Endothelial cell of umbilical vein (primary cell): ENCODE results near the gene TCF25. TPM values are rescaled to one million over a fixed set of nuclear protein-coding genes. Genes with fewer than 3 reads are reported as not detected.

Source experiments
- BruUV-seq: library from RNA; stranded (reverse); fragments of 400-500 nt; replicated peaks from 2 replicates; lab custom pipeline; 2021; lab: Mats Ljungman, UMichigan
- CTCF ChIA-PET: fragments of 300-600, 350-600 bp; sonication (Branson Sonifier 250); formaldehyde crosslinking; loops from one replicate; lab custom pipeline; 2021; ENCODE audit warnings: antibody characterized with exemption, inconsistent platforms; lab: Charles Lee
- POLR2A ChIA-PET: fragments of 300-600, 350-600 bp; sonication (Branson Sonifier 250); formaldehyde crosslinking; loops from one replicate; lab custom pipeline; 2021; ENCODE audit warnings: antibody characterized with exemption, inconsistent platforms; lab: Charles Lee
- DNase-seq: peaks from one replicate; pipeline ENCODE4 v3.0.0-alpha.2; 2011; ENCODE audit warnings: low read depth, low spot score
- FAIRE-seq: peaks from 2 replicates; lab custom pipeline; 2011; peaks lifted over from hg19 to GRCh38; lab: Jason Lieb, UNC
- H2AFZ ChIP-seq: 2 replicates; pipeline ENCODE4 v1.6.0; 2012; ENCODE audit warnings: low read depth, low read length, control low read depth, inconsistent platforms
- H3K27ac ChIP-seq: 2 replicates; pipeline ENCODE4 v1.5.1; 2011; ENCODE audit warnings: low read depth, mild to moderate bottlenecking, control low read depth, low read length, moderate library complexity; ENCODE audit not compliant: insufficient read depth
- H3K27me3 ChIP-seq, 2 experiments: 2 replicates each; pipeline versions ENCODE4 v1.6.0 to v1.6.1; 2011; ENCODE audit warnings: low read length in 2 of 2, mixed read lengths in 1 of 2; ENCODE audit not compliant: control insufficient read depth in 2 of 2, insufficient read depth in 2 of 2
- H3K36me3 ChIP-seq, 2 experiments: 2 replicates in 1 of 2; 3 replicates in 1 of 2; pipeline ENCODE4 v1.5.1; 2011; ENCODE audit warnings: low read length in 2 of 2, mild to moderate bottlenecking in 1 of 2, moderate library complexity in 1 of 2; ENCODE audit not compliant: control insufficient read depth in 2 of 2, insufficient read depth in 2 of 2; ENCODE audit errors: extremely low read depth in 1 of 2
- H3K4me1 ChIP-seq: 3 replicates; pipeline ENCODE4 v1.5.1; 2011; ENCODE audit warnings: mild to moderate bottlenecking, low read length; ENCODE audit not compliant: control insufficient read depth, insufficient read depth; ENCODE audit errors: extremely low read depth
- H3K4me2 ChIP-seq: 2 replicates; pipeline ENCODE4 v1.6.1; 2011; ENCODE audit warnings: low read length, control low read depth, mixed read lengths; ENCODE audit not compliant: insufficient read depth
- H3K4me3 ChIP-seq, 3 experiments: fragments of 200-600 bp in 1 of 3; sonication (generic), shearing (Covaris generic) in 1 of 3; replicated peaks in 1 of 3; 2 replicates each; pipeline ENCODE4 v1.5.1; 2011 to 2016; ENCODE audit warnings: control low read depth in 3 of 3, low read length in 3 of 3, mild to moderate bottlenecking in 2 of 3, inconsistent platforms in 1 of 3, low read depth in 1 of 3, moderate library complexity in 1 of 3; ENCODE audit not compliant: insufficient read depth in 1 of 3
- H3K79me2 ChIP-seq: 2 replicates; pipeline ENCODE4 v1.6.0; 2012; ENCODE audit warnings: low read length, inconsistent platforms; ENCODE audit not compliant: control insufficient read depth, insufficient read depth
- H3K9ac ChIP-seq: replicated peaks from 2 replicates; pipeline ENCODE3; 2011; ENCODE audit warnings: low read length, control low read depth; ENCODE audit not compliant: insufficient read depth; ENCODE audit errors: extremely low read depth
- H3K9me1 ChIP-seq: replicated peaks from 3 replicates; pipeline ENCODE4 v1.6.0; 2011; ENCODE audit warnings: mild to moderate bottlenecking, low read length; ENCODE audit not compliant: control insufficient read depth, insufficient read depth; ENCODE audit errors: extremely low read depth
- H3K9me3 ChIP-seq: replicated peaks from 2 replicates; pipeline ENCODE4 v1.5.1; 2012; ENCODE audit warnings: low read length, inconsistent platforms; ENCODE audit not compliant: control insufficient read depth, insufficient read depth
- H4K20me1 ChIP-seq: replicated peaks from 2 replicates; pipeline ENCODE3; 2011; ENCODE audit warnings: mild to moderate bottlenecking, low read length; ENCODE audit not compliant: control insufficient read depth, insufficient read depth; ENCODE audit errors: extremely low read depth
- CTCF ChIP-seq, 2 donors: IDR thresholded peaks; 1 replicate in 1 of 2; 2 replicates in 1 of 2; pipeline ENCODE4 v1.5.1; 2011; ENCODE audit warnings: low read length in 2 of 2, mild to moderate bottlenecking in 2 of 2, moderate library complexity in 2 of 2, control low read depth in 1 of 2, inconsistent platforms in 1 of 2, low read depth in 1 of 2; ENCODE audit not compliant: insufficient read depth in 1 of 2; ENCODE audit errors: extremely low read depth in 1 of 2
- EZH2 ChIP-seq: IDR thresholded peaks from 2 replicates; pipeline ENCODE4 v1.6.1; 2012; ENCODE audit warnings: borderline replicate concordance, low read depth, mild to moderate bottlenecking, moderate library complexity, low read length, inconsistent platforms; ENCODE audit not compliant: severe bottlenecking
- FOS ChIP-seq: IDR thresholded peaks from 2 replicates; pipeline ENCODE4 v1.6.1; 2011; ENCODE audit warnings: mild to moderate bottlenecking, low read length, moderate library complexity, borderline replicate concordance; ENCODE audit not compliant: insufficient read depth
- GATA2 ChIP-seq: IDR thresholded peaks from 2 replicates; pipeline ENCODE4 v1.7.0; 2011; ENCODE audit warnings: low read depth, mild to moderate bottlenecking, moderate library complexity, mixed read lengths, low read length; ENCODE audit not compliant: insufficient read length, insufficient read depth
- JUN ChIP-seq: IDR thresholded peaks from 2 replicates; pipeline ENCODE4 v1.6.1; 2011; ENCODE audit warnings: borderline replicate concordance, low read depth; ENCODE audit not compliant: insufficient read length, insufficient read depth
- MAX ChIP-seq: IDR thresholded peaks from 2 replicates; pipeline ENCODE4 v1.6.1; 2011; ENCODE audit not compliant: insufficient read depth, insufficient read length
- MYC ChIP-seq: IDR thresholded peaks from one replicate; pipeline ENCODE4 v1.6.1; 2011; ENCODE audit warnings: mild to moderate bottlenecking, low read depth, low read length
- POLR2A ChIP-seq: IDR thresholded peaks from 2 replicates; pipeline ENCODE4 v1.6.1; 2012; ENCODE audit warnings: low read depth, mild to moderate bottlenecking, control low read depth, low read length
- POLR2AphosphoS5 ChIP-seq: IDR thresholded peaks from 2 replicates; pipeline ENCODE4 v1.6.1; 2012; ENCODE audit warnings: low read depth, mild to moderate bottlenecking, control low read depth, low read length, moderate library complexity; ENCODE audit not compliant: insufficient read depth
- dilution Hi-C: fragments of 300-500 bp; cut with MboI; formaldehyde crosslinking; loops from one replicate; pipeline ENCODE4 v1.15.0; 2019; ENCODE audit warnings: low sequenced_read_pairs; ENCODE audit not compliant: extremely low pct_ligation_motif_present
- intact Hi-C: fragments of 100-400 bp; cut with micrococcal nuclease; formaldehyde crosslinking; loops from one replicate; pipeline ENCODE4 v1.10.0; 2022
- polyA plus RNA-seq, 4 experiments: library from polyadenylated mRNA; depleted of rRNA in 3 of 4; stranded (reverse) in 3 of 4; unstranded in 1 of 4; fragments of >200 nt; gene quantifications; 2 replicates each; pipeline versions ENCODE4 v1.2.1 to v1.2.3, GENCODE V29; 2011 to 2012; ENCODE audit warnings: missing spikeins in 1 of 4
- total RNA-seq: library from RNA; stranded (reverse); gene quantifications from 2 replicates; pipeline ENCODE4 v1.2.3, GENCODE V29; 2021

Gene TCF25
- total and polyA plus RNA-seq, 2 donors (not counting 3 experiments of a cell fraction or from before 2014, with no cell fraction given): 193 to 234 TPM

DNA sequence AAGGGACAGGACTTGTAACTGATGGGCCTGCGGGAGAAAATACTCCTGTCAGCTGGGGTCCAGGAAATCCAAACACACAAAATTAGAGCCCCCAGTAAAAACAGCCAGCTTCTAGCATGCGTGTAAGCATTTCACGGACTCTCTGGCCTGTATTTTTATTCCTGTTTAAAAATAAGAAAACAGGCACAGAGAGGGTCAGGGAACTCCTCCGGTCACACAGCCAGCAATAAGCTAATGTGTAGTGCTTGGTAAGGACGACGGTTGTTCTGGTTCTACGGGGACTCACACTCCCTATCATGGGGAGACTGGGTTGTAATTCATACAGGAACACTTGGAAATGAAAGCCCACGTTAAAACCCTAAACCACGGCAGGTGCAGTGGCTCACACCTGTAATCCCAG lies 1.5 kb upstream of the TCF25 start:
- POLR2A ChIA-PET: no interaction called here
- no peak overlapping the region for H3K27ac ChIP-seq
- H3K36me3 ChIP-seq: peaks cover 0 to 6% of the 10 kb centered on the region in 2 experiments
- no peak overlapping the region for H3K9ac ChIP-seq
- CTCF ChIA-PET: interaction anchor here (2.2 kb wide), 1 partner anchor 11 kb away, joined by 7 read pairs; no protein-coding TSS in a partner anchor
- DNase-seq (no peak), FAIRE-seq (no peak)
- TF ChIP-seq POLR2A (no peak), FOS (no peak), JUN (no peak), EZH2 (no peak), MYC (no peak), CTCF (IDR thresholded peaks at IDR 0.05; ENCODE audit: extremely low read depth in 1 of 2, insufficient read depth in 1 of 2, low read depth in 1 of 2, low read length in 2 of 2) (no peak), MAX (no peak), GATA2 (no peak), POLR2AphosphoS5 (no peak)
- H3K79me2 ChIP-seq: peaks cover 22% of the 10 kb centered on the region
- H3K27me3 ChIP-seq: no peaks in the 10 kb centered on the region
- H3K4me3 ChIP-seq: no peak overlapping the region
- intact Hi-C loops (no loop called here), dilution Hi-C loops (no loop called here)
- H3K9me1 ChIP-seq: no peaks in the 10 kb centered on the region
- no peak overlapping the region for H3K4me2 ChIP-seq
- H4K20me1 ChIP-seq: peaks cover 10% of the 10 kb centered on the region
- no peak overlapping the region for H2AFZ ChIP-seq
- BruUV-seq: no TSS peak
- peaks cover 8% of the 10 kb centered on the region for H3K4me1 ChIP-seq
- H3K9me3 ChIP-seq: peaks cover 2% of the 10 kb centered on the region
